RWPE1 (cell line): ENCODE data around the gene PTPRD.

Source experiments
- CTCF ChIA-PET: fragments of 350-600 bp; sonication (Branson Sonifier 250); formaldehyde crosslinking; extraction: SDS; loops from one replicate; lab custom pipeline; 2021; lab: Yijun Ruan, JAX
- POLR2A ChIA-PET: fragments of 400-600 bp; formaldehyde crosslinking; extraction: SDS; loops from one replicate; lab custom pipeline; 2020; ENCODE audit warnings: antibody characterized with exemption; ENCODE audit not compliant: low non-redundant PET; lab: Yijun Ruan, JAX
- DNase-seq: peaks from one replicate; pipeline ENCODE4 v3.0.0; 2012; ENCODE audit warnings: low spot score
- H3K27ac ChIP-seq: fragments of 450-650 bp; 2 replicates; pipeline ENCODE4 v1.5.1; 2017
- TF ChIP-seq, protein P1 (sequence below): fragments of 450-650 bp; conservative IDR thresholded peaks from 2 replicates; pipeline ENCODE4 v1.5.1; 2017; ENCODE audit warnings: low read depth, mild to moderate bottlenecking

PTPRD gene

DNA sequence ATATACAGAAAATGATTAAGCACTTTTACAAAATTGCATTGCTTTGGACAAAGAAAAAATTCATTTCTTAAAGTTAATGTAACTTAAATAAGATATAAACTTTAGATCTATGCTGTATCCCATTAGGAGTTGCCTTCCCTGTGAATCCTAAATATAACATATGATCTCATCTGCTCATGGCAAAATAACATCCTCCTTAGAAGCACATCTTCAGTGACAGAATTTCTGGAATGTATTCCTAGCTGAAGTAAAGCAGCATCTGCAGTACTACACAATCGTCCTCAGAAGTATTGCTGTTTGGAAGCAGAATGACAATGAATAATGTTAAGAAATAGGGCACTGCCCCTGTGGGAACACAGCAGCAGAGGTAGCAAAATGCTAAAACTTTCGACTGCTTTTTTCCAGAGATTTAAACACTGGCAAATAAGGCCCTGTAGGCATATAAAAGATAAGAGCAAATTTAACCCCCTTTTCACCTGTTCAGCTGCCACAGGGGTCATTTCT is 571.0 kb downstream of the PTPRD start:
- DNase-seq, result no peak
- no peak overlapping the region for H3K27ac ChIP-seq
- TF ChIP-seq, protein P1, sequence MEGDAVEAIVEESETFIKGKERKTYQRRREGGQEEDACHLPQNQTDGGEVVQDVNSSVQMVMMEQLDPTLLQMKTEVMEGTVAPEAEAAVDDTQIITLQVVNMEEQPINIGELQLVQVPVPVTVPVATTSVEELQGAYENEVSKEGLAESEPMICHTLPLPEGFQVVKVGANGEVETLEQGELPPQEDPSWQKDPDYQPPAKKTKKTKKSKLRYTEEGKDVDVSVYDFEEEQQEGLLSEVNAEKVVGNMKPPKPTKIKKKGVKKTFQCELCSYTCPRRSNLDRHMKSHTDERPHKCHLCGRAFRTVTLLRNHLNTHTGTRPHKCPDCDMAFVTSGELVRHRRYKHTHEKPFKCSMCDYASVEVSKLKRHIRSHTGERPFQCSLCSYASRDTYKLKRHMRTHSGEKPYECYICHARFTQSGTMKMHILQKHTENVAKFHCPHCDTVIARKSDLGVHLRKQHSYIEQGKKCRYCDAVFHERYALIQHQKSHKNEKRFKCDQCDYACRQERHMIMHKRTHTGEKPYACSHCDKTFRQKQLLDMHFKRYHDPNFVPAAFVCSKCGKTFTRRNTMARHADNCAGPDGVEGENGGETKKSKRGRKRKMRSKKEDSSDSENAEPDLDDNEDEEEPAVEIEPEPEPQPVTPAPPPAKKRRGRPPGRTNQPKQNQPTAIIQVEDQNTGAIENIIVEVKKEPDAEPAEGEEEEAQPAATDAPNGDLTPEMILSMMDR, result no peak
- ChIA-PET POLR2A (no interaction called here), CTCF (no interaction called here)

DNA sequence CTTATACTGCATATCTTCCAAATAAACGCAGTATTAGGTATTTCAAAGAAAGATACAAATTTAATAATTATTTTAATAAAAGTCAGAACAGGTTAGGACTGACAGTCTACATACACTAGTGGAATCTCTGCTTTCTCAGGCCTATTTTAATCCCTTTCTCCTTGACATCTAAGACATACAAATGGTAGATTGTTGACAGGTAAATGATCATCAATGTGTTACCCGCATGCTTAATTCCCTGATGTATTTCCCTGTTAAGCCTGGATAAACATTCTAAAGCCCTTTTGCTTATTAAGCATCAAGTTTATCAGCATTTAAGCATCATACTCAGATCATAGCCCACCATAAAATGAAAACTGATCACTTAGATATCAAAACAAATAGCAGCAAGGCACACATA is 576.7 kb downstream of the PTPRD start:
- POLR2A ChIA-PET, result no interaction called here
- TF ChIP-seq, protein P1, result no peak
- CTCF ChIA-PET, result no interaction called here

DNA sequence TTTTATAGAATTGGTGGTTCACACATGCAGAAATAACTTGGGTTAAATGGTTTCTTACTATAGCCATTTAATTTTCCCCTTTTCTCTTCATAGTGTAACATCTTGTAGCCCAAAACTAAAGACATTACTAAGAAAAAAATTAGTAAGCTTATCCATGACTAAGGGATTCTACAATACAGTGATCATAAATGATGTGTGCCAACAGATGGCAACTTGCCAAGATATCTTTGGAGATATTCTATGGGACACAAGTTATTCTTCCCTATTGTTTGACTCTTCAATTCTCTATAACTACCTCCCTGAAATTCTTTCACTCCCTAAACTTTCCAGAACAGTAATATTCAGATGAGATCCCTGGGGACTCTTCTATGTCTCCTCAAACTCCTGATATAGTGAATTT is 580.6 kb downstream of the PTPRD start:
- no peak overlapping the region for H3K27ac ChIP-seq
- CTCF ChIA-PET, result no interaction called here
- DNase-seq, result no peak
- TF ChIP-seq, protein P1, result no peak
- POLR2A ChIA-PET, result no interaction called here

More for the DNA sequence above, 576.7 kb downstream of the PTPRD start:
- H3K27ac ChIP-seq, result no peak overlapping the region
- no peak for DNase-seq

- TF ChIP-seq, protein P1, result no peak
- CTCF ChIA-PET, result no interaction called here
- H3K27ac ChIP-seq, result no peak overlapping the region
- no peak for DNase-seq
- POLR2A ChIA-PET, result no interaction called here
These were observed 586.3 kb downstream of the PTPRD start for GRCh38 chr9:10026443-10026984.

DNA sequence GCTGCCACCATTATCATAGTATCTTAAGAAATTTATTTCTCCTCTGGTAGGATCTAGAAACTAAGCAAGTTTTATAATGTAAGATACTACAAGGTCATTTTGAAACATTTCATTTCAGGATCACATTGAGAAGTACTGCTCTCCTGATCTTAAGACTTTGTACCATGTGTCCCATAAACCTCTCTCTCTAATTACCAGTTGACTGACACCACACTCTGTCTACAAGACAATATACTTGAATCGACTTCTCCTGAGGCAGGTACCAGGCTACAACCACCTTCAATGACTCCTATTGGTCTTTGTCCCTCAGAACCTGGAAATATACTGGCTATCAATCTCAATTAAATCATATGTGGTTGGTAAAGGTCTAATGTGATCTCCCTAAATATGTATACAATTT is 597.0 kb downstream of the PTPRD start:
- POLR2A ChIA-PET, result no interaction called here
- no peak for DNase-seq
- no peak overlapping the region for H3K27ac ChIP-seq
- CTCF ChIA-PET, result no interaction called here
- TF ChIP-seq, protein P1, result no peak

GRCh38 chr9:10014889-10015288 is 597.9 kb downstream of the PTPRD start:
- TF ChIP-seq, protein P1, result no peak
- POLR2A ChIA-PET, result no interaction called here
- no peak for DNase-seq
- H3K27ac ChIP-seq, result no peak overlapping the region
- CTCF ChIA-PET, result no interaction called here
